ENCODE results near the gene NR5A1.

The NR5A1 gene

DNA sequence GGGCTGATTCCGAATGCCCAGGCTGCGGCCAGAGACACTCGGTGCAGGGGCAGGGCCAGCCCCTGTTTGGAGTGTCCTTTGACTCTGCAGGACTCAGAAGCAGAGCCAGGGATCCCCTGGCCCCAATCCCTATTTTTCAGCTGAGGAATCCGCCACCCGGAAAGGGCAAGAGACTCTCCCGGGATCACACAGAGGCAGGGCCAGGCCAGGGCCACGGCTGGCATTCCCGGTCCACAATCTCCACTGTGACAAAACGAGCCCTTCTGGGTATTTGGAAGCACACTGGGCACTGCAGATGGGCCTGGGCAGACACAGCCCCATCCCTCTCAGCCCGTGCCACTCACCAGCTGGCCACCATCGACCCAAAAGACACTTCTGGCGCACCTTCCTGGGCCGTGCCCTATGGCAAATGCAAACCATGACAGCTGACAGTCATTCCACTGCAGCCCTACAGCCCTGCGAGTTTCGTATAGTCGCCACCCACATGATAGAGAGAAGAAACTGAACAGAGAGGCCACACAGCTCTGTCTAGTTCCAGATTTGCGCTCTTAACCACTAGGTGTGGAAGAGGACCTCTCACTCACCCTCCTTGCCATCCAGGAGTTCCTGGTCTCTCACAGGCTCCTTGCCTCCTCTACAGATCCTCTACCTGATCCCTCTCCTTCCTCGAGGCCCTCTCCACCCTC lies 13.3 kb downstream of the NR5A1 start:
- no peak for TF ChIP-seq CTCF (IDR thresholded peaks at IDR 0.05; ENCODE audit: low read depth, low read length)

DNA sequence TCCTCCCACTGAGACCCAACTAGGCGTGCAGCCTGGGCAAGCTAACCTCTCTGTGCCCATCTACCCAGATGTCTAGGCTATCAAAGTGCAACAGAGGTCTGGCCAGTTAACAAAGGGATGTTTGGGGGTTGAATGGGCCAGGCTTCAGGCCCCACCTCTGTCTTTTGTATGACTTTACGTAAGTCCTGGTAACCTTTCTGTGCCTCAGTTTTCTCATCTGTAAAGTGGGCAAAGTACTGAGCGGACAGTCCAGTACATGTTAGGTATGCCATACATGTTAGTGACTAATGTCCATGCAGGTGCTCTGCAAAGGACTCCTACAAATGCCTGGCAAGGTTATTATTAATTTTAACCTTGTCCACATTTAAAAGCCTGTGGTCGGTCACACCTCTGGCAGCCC lies 14.0 kb downstream of the NR5A1 start:
- no peak for DNase-seq (ENCODE audit: extremely low read depth, low read depth)
- no peak for TF ChIP-seq CTCF (IDR thresholded peaks at IDR 0.05; ENCODE audit: low read depth, low read length)

More for the DNA sequence above, 13.3 kb downstream of the NR5A1 start:
- no peak for DNase-seq (ENCODE audit: extremely low read depth, low read depth)

DNA sequence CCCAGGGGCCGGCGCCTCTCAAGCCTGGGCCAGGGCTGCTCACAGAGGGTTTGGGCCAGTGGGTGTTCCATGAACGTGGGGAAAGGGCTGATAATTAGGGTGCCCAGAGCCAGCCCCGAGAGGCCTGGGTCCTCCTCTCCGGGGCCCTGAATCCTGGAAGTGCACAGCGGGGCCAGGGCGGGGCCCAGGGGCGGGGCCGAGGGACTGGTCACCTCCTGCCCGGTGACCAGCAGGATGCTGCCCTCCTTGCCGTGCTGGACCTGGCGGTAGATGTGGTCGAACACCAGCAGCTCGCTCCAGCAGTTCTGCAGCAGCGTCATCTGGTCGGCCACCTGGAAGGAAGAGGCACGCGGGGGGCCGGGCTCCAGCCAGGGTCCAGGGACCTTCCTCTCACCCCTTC lies 14.4 kb downstream of the NR5A1 start:
- no peak for TF ChIP-seq CTCF (IDR thresholded peaks at IDR 0.05; ENCODE audit: low read depth, low read length)
- no peak for DNase-seq (ENCODE audit: extremely low read depth, low read depth)

DNA sequence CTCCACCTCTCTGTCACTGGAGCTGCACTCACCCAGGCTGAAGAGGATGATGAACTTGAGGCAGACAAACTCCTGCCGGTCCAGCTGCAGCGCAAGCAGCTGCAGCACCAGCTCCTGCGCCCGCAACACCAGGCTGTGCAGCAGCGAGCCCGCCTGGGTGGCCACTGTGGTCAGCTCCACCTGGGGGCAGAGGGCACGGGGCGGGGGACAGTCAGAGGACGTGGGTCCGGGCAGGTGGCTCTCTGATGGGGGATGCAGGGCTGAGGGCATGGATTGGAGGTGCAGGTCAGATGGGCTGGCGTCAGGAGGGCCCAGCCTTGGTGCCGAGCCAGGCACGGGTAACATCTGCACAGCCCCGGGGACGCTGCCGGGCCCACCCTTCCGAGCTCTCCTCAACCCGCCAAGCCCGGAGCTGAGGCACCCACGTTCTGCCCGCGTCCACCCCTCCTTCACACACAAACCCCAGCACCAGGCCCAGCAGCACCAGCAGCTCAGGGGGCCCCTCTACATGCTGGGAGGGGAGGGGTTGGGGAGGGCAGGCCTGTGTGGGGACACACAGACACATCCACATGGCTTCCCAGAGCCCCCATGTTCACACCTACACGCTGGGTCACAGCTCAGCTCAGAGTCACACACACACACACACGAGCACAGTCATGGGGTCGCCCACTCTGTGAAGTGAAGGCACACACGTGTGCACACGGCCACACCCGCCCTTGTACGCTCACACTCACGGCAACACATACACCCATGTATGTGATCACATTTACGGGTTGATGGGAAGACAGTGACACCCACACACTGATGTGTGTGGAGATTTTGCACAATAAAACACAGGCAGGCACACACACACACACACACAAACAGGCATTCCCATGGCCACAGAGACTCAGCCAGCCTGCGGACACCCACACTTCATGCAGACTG lies 15.9 kb downstream of the NR5A1 start:
- DNase-seq (ENCODE audit: extremely low read depth, low read depth), result no peak
- no peak for TF ChIP-seq CTCF (IDR thresholded peaks at IDR 0.05; ENCODE audit: low read depth, low read length)

- DNase-seq (ENCODE audit: extremely low read depth, low read depth), result no peak
- no peak for TF ChIP-seq CTCF (IDR thresholded peaks at IDR 0.05; ENCODE audit: low read depth, low read length)
Observed at GRCh38 chr9:124490004-124490403, 17.2 kb downstream of the NR5A1 start.

- DNase-seq (ENCODE audit: extremely low read depth, low read depth), result no peak
- no peak for TF ChIP-seq CTCF (IDR thresholded peaks at IDR 0.05; ENCODE audit: low read depth, low read length)
Observed at GRCh38 chr9:124489222-124489621, 18.0 kb downstream of the NR5A1 start.

DNA sequence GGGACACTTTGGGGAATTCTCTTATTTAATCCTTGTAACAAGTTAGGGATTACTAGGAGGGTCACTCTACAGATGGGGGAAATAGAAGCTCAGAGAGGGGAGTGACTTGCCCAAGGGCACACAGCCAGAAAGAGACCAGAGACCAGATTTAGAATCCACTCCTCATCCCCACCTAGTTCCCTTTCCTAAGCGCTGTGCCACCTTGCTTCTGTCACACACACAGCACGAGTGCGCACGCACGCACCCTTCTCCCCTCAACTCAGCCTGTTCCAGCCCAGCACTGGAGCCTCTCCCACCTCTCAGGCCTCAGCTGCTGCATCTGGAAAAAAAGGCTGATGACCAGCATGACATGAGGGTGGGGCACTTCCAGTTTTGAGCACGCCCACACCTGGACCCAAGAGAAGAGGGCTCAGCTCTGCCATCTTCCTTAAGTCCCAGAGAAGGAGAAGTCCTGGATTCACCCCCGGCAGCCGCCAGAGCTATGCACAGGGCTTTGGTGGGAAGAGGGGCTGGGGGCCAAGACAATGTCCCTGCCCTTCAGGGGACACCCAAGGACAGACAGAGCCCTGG lies 18.5 kb downstream of the NR5A1 start:
- TF ChIP-seq CTCF (IDR thresholded peaks at IDR 0.05; ENCODE audit: low read depth, low read length), result no peak
- DNase-seq (ENCODE audit: extremely low read depth, low read depth), result no peak

Measured in AG09319 (cell line).